Body of pancreas (tissue), 4 donors: ENCODE measurements around the gene CCR6.

ENCODE experiments used
- POLR2A ChIP-seq, 3 donors: fragments of 450-650 bp; IDR thresholded peaks; one replicate each; pipeline ENCODE4 v1.6.1; 2016; ENCODE audit warnings: antibody characterized with exemption in 3 of 3, mild to moderate bottlenecking in 2 of 3
- TF ChIP-seq, protein P1 (sequence below), 7 experiments: fragments of 450-650 bp in 4 of 7; fragments of 200-600 bp in 3 of 7; sonication (generic) in 3 of 7; IDR thresholded peaks; one replicate each; pipeline ENCODE4 v1.5.1; 2016 to 2019; ENCODE audit warnings: antibody characterized with exemption in 7 of 7

GRCh38 chr6:167124753-167125152 lies 1.9 kb downstream of the CCR6 start:
- TF ChIP-seq, protein P1, sequence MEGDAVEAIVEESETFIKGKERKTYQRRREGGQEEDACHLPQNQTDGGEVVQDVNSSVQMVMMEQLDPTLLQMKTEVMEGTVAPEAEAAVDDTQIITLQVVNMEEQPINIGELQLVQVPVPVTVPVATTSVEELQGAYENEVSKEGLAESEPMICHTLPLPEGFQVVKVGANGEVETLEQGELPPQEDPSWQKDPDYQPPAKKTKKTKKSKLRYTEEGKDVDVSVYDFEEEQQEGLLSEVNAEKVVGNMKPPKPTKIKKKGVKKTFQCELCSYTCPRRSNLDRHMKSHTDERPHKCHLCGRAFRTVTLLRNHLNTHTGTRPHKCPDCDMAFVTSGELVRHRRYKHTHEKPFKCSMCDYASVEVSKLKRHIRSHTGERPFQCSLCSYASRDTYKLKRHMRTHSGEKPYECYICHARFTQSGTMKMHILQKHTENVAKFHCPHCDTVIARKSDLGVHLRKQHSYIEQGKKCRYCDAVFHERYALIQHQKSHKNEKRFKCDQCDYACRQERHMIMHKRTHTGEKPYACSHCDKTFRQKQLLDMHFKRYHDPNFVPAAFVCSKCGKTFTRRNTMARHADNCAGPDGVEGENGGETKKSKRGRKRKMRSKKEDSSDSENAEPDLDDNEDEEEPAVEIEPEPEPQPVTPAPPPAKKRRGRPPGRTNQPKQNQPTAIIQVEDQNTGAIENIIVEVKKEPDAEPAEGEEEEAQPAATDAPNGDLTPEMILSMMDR (IDR thresholded peaks at IDR 0.05) = no peak
- no peak for TF ChIP-seq POLR2A (IDR thresholded peaks at IDR 0.05)
